Suprapubic skin (tissue), 4 donors: ENCODE data around the gene CDS2.

Source experiments
- CTCF ChIP-seq, 2 donors: fragments of 200-600 bp in 1 of 2; fragments of 450-650 bp in 1 of 2; sonication (generic) in 1 of 2; IDR thresholded peaks; one replicate each; pipeline ENCODE4 v1.5.1; 2016 to 2019; ENCODE audit warnings: antibody characterized with exemption in 2 of 2, mild to moderate bottlenecking in 1 of 2, moderate library complexity in 1 of 2
- EP300 ChIP-seq: sonication (generic); formaldehyde crosslinking; IDR thresholded peaks from one replicate; pipeline ENCODE4 v1.6.1; 2017; ENCODE audit warnings: antibody characterized with exemption
- POLR2A ChIP-seq, 2 donors: fragments of 450-650 bp; IDR thresholded peaks; one replicate each; pipeline ENCODE4 v1.6.1; 2017; ENCODE audit warnings: antibody characterized with exemption in 2 of 2, mild to moderate bottlenecking in 2 of 2, moderate library complexity in 2 of 2
- POLR2AphosphoS5 ChIP-seq, 3 donors: sonication (generic); formaldehyde crosslinking; IDR thresholded peaks; one replicate each; pipeline ENCODE4 v1.6.1; 2017; ENCODE audit warnings: antibody characterized with exemption in 3 of 3

GRCh38 chr20:5122873-5123260 is 3.9 kb upstream of the CDS2 start:
- no peak for TF ChIP-seq CTCF (IDR thresholded peaks at IDR 0.05)
- no peak for TF ChIP-seq POLR2AphosphoS5 (IDR thresholded peaks at IDR 0.05)
- TF ChIP-seq POLR2A (IDR thresholded peaks at IDR 0.05): no peak
- TF ChIP-seq EP300: no peak
